Measurements from ENCODE around the gene MORC4. TPM values are rescaled to one million over a fixed set of nuclear protein-coding genes. Genes with fewer than 3 reads are reported as not detected.

Gene MORC4
- polyA plus RNA-seq, 1 of the 3 experiments (the other 2 are of a cell fraction): 12.5 TPM

DNA sequence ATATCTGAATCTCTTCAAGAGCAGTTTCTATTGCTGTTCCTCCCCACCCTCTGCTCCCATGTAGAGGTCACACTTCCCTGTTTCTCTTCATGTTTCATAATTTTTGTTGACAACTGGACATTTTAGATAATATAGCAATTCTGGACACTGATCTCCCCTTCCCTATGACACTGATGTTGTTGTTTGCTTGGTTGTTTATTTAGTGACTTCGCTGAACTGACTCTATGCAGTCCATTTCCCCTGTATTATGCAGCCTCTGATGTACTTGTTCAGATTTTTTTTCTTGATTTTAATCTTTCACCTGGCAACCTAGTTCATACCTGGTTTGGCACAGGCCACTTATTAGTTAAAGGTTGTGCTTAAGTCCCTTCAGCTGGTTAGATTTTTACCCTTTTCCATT, 50.6 kb downstream of the MORC4 start:
- no peak overlapping the region for H2AFZ ChIP-seq (ENCODE audit: low read depth)
- WGBS (ENCODE audit: low lambda C conversion rate): 41% methylated on average over 1 of the region's 1 CpG
- no peaks in the 10 kb centered on the region for H3K9me2 ChIP-seq
- no peaks in the 10 kb centered on the region for H3F3A ChIP-seq (replicated peaks; ENCODE audit: insufficient read depth)
- no peak overlapping the region for H3K4me2 ChIP-seq
- H3K79me2 ChIP-seq (ENCODE audit: insufficient read depth): no peaks in the 10 kb centered on the region
- DNase-seq: no peak
- no peaks in the 10 kb centered on the region for H3K9me3 ChIP-seq
- no peak overlapping the region for H3K27ac ChIP-seq (ENCODE audit: low read depth in 2 of 2, low read length in 1 of 2)
- no peak overlapping the region for H3K9ac ChIP-seq
- CTCF ChIA-PET: interaction anchor here (1.2 kb wide), 1 partner anchor 55 kb away, joined by 4 read pairs; no protein-coding TSS in a partner anchor
- H3K4me3 ChIP-seq (ENCODE audit: low read depth in 2 of 2, low read length in 1 of 2): no peak overlapping the region
- H4K20me1 ChIP-seq (ENCODE audit: insufficient read depth): no peaks in the 10 kb centered on the region
- H3K4me1 ChIP-seq (ENCODE audit: control insufficient read depth in 1 of 2, insufficient read depth in 2 of 2, low read depth in 1 of 2, low read length in 1 of 2): no peaks in the 10 kb centered on the region
- POLR2A ChIA-PET: no interaction called here
- TF ChIP-seq NFIC (IDR thresholded peaks at IDR 0.05; ENCODE audit: borderline replicate concordance) (no peak), EZH2phosphoT487 (IDR thresholded peaks at IDR 0.05; ENCODE audit: borderline replicate concordance, low read depth) (no peak), RXRA (IDR thresholded peaks at IDR 0.05; ENCODE audit: borderline replicate concordance, low read depth) (no peak), JUND (IDR thresholded peaks at IDR 0.05) (no peak), TAF1 (IDR thresholded peaks at IDR 0.05; ENCODE audit: borderline replicate concordance, low read depth, low read length) (no peak), TCF12 (IDR thresholded peaks at IDR 0.05) (no peak), RFX5 (IDR thresholded peaks at IDR 0.05; ENCODE audit: low read length) (no peak), MEF2A (IDR thresholded peaks at IDR 0.05; ENCODE audit: borderline replicate concordance, low read depth) (no peak), SIN3A (IDR thresholded peaks at IDR 0.05; ENCODE audit: borderline replicate concordance, low read depth, low read length) (no peak), RAD21 (IDR thresholded peaks at IDR 0.05; ENCODE audit: low read length) (no peak), CHD2 (IDR thresholded peaks at IDR 0.05; ENCODE audit: low read length, partially characterized antibody) (no peak), SMC3 (IDR thresholded peaks at IDR 0.05; ENCODE audit: low read depth, low read length) (no peak)
- TF ChIP-seq, protein P1, sequence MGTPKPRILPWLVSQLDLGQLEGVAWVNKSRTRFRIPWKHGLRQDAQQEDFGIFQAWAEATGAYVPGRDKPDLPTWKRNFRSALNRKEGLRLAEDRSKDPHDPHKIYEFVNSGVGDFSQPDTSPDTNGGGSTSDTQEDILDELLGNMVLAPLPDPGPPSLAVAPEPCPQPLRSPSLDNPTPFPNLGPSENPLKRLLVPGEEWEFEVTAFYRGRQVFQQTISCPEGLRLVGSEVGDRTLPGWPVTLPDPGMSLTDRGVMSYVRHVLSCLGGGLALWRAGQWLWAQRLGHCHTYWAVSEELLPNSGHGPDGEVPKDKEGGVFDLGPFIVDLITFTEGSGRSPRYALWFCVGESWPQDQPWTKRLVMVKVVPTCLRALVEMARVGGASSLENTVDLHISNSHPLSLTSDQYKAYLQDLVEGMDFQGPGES (IDR thresholded peaks at IDR 0.05; ENCODE audit: low read depth, low read length): no peak
- TF ChIP-seq, protein P2, sequence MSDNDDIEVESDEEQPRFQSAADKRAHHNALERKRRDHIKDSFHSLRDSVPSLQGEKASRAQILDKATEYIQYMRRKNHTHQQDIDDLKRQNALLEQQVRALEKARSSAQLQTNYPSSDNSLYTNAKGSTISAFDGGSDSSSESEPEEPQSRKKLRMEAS (IDR thresholded peaks at IDR 0.05; ENCODE audit: low read depth): no peak
- TF ChIP-seq, protein P3, sequence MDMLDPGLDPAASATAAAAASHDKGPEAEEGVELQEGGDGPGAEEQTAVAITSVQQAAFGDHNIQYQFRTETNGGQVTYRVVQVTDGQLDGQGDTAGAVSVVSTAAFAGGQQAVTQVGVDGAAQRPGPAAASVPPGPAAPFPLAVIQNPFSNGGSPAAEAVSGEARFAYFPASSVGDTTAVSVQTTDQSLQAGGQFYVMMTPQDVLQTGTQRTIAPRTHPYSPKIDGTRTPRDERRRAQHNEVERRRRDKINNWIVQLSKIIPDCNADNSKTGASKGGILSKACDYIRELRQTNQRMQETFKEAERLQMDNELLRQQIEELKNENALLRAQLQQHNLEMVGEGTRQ (IDR thresholded peaks at IDR 0.05; ENCODE audit: borderline replicate concordance, low read depth, low read length): no peak
- TF ChIP-seq, protein P4, sequence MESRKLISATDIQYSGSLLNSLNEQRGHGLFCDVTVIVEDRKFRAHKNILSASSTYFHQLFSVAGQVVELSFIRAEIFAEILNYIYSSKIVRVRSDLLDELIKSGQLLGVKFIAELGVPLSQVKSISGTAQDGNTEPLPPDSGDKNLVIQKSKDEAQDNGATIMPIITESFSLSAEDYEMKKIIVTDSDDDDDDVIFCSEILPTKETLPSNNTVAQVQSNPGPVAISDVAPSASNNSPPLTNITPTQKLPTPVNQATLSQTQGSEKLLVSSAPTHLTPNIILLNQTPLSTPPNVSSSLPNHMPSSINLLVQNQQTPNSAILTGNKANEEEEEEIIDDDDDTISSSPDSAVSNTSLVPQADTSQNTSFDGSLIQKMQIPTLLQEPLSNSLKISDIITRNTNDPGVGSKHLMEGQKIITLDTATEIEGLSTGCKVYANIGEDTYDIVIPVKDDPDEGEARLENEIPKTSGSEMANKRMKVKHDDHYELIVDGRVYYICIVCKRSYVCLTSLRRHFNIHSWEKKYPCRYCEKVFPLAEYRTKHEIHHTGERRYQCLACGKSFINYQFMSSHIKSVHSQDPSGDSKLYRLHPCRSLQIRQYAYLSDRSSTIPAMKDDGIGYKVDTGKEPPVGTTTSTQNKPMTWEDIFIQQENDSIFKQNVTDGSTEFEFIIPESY (IDR thresholded peaks at IDR 0.05; ENCODE audit: borderline replicate concordance, low read depth): no peak
- TF ChIP-seq, protein P5, sequence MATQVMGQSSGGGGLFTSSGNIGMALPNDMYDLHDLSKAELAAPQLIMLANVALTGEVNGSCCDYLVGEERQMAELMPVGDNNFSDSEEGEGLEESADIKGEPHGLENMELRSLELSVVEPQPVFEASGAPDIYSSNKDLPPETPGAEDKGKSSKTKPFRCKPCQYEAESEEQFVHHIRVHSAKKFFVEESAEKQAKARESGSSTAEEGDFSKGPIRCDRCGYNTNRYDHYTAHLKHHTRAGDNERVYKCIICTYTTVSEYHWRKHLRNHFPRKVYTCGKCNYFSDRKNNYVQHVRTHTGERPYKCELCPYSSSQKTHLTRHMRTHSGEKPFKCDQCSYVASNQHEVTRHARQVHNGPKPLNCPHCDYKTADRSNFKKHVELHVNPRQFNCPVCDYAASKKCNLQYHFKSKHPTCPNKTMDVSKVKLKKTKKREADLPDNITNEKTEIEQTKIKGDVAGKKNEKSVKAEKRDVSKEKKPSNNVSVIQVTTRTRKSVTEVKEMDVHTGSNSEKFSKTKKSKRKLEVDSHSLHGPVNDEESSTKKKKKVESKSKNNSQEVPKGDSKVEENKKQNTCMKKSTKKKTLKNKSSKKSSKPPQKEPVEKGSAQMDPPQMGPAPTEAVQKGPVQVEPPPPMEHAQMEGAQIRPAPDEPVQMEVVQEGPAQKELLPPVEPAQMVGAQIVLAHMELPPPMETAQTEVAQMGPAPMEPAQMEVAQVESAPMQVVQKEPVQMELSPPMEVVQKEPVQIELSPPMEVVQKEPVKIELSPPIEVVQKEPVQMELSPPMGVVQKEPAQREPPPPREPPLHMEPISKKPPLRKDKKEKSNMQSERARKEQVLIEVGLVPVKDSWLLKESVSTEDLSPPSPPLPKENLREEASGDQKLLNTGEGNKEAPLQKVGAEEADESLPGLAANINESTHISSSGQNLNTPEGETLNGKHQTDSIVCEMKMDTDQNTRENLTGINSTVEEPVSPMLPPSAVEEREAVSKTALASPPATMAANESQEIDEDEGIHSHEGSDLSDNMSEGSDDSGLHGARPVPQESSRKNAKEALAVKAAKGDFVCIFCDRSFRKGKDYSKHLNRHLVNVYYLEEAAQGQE (IDR thresholded peaks at IDR 0.05; ENCODE audit: low read depth, low read length): no peak
- TF ChIP-seq, protein P6, sequence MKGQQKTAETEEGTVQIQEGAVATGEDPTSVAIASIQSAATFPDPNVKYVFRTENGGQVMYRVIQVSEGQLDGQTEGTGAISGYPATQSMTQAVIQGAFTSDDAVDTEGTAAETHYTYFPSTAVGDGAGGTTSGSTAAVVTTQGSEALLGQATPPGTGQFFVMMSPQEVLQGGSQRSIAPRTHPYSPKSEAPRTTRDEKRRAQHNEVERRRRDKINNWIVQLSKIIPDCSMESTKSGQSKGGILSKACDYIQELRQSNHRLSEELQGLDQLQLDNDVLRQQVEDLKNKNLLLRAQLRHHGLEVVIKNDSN (IDR thresholded peaks at IDR 0.05; ENCODE audit: borderline replicate concordance, low read depth): no peak
- H3K27me3 ChIP-seq (ENCODE audit: insufficient read depth): peaks cover 3% of the 10 kb centered on the region; the same call in 1 of the 2 replicates
- H3K36me3 ChIP-seq (replicated peaks in 1 of 2; ENCODE audit: control insufficient read depth in 1 of 2, insufficient read depth in 2 of 2, low read length in 1 of 2): no peaks in the 10 kb centered on the region
